GM12891 (cell line): ENCODE measurements around the gene DEFB126.

ENCODE experiments used
- POLR2A ChIP-seq: IDR thresholded peaks from 2 replicates; pipeline ENCODE4 v1.6.1; 2011; ENCODE audit warnings: low read depth, low read length, control low read depth
- POLR2AphosphoS5 ChIP-seq: IDR thresholded peaks from 2 replicates; pipeline ENCODE4 v1.6.1; 2011; ENCODE audit warnings: low read depth, low read length, control low read depth
- POU2F2 ChIP-seq: IDR thresholded peaks from 2 replicates; pipeline ENCODE4 v1.6.1; 2011; ENCODE audit warnings: low read depth, mild to moderate bottlenecking, control low read depth, low read length, moderate library complexity
- SPI1 ChIP-seq: IDR thresholded peaks from 2 replicates; pipeline ENCODE4 v1.6.1; 2011; ENCODE audit warnings: low read depth, low read length, control low read depth
- TAF1 ChIP-seq: IDR thresholded peaks from 2 replicates; pipeline ENCODE4 v1.6.1; 2011; ENCODE audit warnings: low read depth, low read length, control low read depth

- no peak for TF ChIP-seq TAF1
- no peak for TF ChIP-seq POLR2A
- no peak for TF ChIP-seq POLR2AphosphoS5
- no peak for TF ChIP-seq POU2F2
- no peak for TF ChIP-seq SPI1
Measured at GRCh38 chr20:168876-169275, 26.5 kb downstream of the DEFB126 start.
